ENCODE data around the gene SLC45A1.

GRCh38 chr1:8384577-8384976, 66.7 kb downstream of the SLC45A1 start:
- TF ChIP-seq CTCF (conservative IDR thresholded peaks at IDR 0.05; ENCODE audit: low read length) (no peak), EZH2phosphoT487 (IDR thresholded peaks at IDR 0.05; ENCODE audit: borderline replicate concordance) (no peak)

All from Loucy (cell line).